SK-N-SH (cell line): ENCODE data around the gene PPME1.

Experiments
- CHD2 ChIP-seq: fragments of 150-350 bp; IDR thresholded peaks from 2 replicates; pipeline ENCODE4 v1.6.1; 2018; ENCODE audit warnings: low read length; ENCODE audit not compliant: partially characterized antibody
- EZH2phosphoT487 ChIP-seq: fragments of 200-600 bp; sonication (generic); IDR thresholded peaks from 2 replicates; pipeline ENCODE4 v1.6.1; 2017; ENCODE audit warnings: low read depth, mixed run types, mild to moderate bottlenecking, antibody characterized with exemption, moderate library complexity, borderline replicate concordance
- FOSL2 ChIP-seq: IDR thresholded peaks from 2 replicates; pipeline ENCODE4 v1.4.0; 2012; ENCODE audit warnings: low read depth, mild to moderate bottlenecking, moderate library complexity, borderline replicate concordance
- RCOR1 ChIP-seq: fragments of 150-350 bp; IDR thresholded peaks from 2 replicates; pipeline ENCODE4 v1.6.1; 2017; ENCODE audit warnings: antibody characterized with exemption, low read length
- TF ChIP-seq, protein P1 (sequence below): fragments of 150-350 bp; IDR thresholded peaks from 2 replicates; pipeline ENCODE4 v1.6.1; 2016; ENCODE audit warnings: mild to moderate bottlenecking, low read depth, low read length
- TF ChIP-seq, protein P2 (sequence below): IDR thresholded peaks from 2 replicates; pipeline ENCODE4 v1.4.0; 2012; ENCODE audit warnings: low read depth
- TF ChIP-seq, protein P3 (sequence below): fragments of 200-600 bp; sonication (generic); IDR thresholded peaks from 2 replicates; pipeline ENCODE4 v1.6.1; 2017; ENCODE audit warnings: antibody characterized with exemption, mild to moderate bottlenecking, moderate library complexity
- TF ChIP-seq, protein P4 (sequence below): fragments of 150-350 bp; IDR thresholded peaks from 2 replicates; pipeline ENCODE4 v1.6.1; 2017; ENCODE audit warnings: antibody characterized with exemption, low read length, low read depth, borderline replicate concordance
- TF ChIP-seq, protein P5 (sequence below): IDR thresholded peaks from 2 replicates; pipeline ENCODE4 v1.4.0; 2012; ENCODE audit warnings: low read depth, borderline replicate concordance

DNA sequence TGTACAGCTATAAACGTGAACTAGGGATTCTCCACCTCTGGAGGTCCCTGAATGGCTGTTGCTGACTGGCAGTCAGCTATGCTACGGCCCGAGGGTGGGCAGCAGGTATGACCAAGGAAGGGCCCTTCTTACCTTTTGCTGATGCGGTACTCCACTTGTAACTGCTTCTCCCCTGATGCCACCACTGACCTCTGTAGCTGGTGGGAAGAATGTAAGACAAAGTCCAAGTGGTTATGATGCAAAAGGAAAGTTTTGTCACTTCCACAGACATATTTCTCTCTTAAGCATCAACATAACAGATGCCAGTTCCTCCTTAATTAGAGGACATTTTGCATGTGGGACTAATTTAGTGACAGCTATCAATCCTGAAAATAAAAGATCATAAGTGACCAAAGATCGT lies 108.2 kb downstream of the PPME1 start:
- TF ChIP-seq FOSL2, result no peak
- TF ChIP-seq, protein P1, sequence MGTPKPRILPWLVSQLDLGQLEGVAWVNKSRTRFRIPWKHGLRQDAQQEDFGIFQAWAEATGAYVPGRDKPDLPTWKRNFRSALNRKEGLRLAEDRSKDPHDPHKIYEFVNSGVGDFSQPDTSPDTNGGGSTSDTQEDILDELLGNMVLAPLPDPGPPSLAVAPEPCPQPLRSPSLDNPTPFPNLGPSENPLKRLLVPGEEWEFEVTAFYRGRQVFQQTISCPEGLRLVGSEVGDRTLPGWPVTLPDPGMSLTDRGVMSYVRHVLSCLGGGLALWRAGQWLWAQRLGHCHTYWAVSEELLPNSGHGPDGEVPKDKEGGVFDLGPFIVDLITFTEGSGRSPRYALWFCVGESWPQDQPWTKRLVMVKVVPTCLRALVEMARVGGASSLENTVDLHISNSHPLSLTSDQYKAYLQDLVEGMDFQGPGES, result no peak
- TF ChIP-seq, protein P2, sequence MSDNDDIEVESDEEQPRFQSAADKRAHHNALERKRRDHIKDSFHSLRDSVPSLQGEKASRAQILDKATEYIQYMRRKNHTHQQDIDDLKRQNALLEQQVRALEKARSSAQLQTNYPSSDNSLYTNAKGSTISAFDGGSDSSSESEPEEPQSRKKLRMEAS, result no peak
- TF ChIP-seq, protein P3, sequence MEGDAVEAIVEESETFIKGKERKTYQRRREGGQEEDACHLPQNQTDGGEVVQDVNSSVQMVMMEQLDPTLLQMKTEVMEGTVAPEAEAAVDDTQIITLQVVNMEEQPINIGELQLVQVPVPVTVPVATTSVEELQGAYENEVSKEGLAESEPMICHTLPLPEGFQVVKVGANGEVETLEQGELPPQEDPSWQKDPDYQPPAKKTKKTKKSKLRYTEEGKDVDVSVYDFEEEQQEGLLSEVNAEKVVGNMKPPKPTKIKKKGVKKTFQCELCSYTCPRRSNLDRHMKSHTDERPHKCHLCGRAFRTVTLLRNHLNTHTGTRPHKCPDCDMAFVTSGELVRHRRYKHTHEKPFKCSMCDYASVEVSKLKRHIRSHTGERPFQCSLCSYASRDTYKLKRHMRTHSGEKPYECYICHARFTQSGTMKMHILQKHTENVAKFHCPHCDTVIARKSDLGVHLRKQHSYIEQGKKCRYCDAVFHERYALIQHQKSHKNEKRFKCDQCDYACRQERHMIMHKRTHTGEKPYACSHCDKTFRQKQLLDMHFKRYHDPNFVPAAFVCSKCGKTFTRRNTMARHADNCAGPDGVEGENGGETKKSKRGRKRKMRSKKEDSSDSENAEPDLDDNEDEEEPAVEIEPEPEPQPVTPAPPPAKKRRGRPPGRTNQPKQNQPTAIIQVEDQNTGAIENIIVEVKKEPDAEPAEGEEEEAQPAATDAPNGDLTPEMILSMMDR, result no peak
- TF ChIP-seq, protein P4, sequence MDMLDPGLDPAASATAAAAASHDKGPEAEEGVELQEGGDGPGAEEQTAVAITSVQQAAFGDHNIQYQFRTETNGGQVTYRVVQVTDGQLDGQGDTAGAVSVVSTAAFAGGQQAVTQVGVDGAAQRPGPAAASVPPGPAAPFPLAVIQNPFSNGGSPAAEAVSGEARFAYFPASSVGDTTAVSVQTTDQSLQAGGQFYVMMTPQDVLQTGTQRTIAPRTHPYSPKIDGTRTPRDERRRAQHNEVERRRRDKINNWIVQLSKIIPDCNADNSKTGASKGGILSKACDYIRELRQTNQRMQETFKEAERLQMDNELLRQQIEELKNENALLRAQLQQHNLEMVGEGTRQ, result no peak
- no peak for TF ChIP-seq EZH2phosphoT487
- no peak for TF ChIP-seq RCOR1
- TF ChIP-seq, protein P5, sequence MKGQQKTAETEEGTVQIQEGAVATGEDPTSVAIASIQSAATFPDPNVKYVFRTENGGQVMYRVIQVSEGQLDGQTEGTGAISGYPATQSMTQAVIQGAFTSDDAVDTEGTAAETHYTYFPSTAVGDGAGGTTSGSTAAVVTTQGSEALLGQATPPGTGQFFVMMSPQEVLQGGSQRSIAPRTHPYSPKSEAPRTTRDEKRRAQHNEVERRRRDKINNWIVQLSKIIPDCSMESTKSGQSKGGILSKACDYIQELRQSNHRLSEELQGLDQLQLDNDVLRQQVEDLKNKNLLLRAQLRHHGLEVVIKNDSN, result no peak
- TF ChIP-seq CHD2, result no peak
